ENCODE results near the gene LANCL2.
"Not testable (repeated sequence)": the region's sequence is repeated elsewhere in the genome, so short reads cannot be mapped to it uniquely, and the experiment has no call there.

Gene LANCL2

DNA sequence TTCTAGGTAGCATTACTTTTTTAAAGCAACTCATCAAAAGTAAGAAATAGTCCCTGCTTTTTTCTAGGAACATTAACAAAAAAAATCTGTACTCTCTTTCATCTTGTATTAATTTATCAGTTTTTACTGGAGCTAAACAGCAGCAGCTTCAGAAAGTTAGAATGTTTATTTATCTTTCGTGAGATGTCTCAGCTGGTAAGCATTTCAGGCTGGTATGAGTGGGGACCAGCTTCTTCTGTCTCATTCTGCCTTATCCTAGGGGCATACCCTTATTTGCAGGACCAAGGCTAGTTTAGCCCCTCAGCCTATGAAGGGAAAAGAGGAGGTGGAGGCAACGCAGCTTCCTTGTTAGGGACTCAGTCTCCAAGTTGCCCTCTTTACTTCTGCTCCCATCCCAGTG, 35.1 kb downstream of the LANCL2 start:
- TF ChIP-seq, protein P1, sequence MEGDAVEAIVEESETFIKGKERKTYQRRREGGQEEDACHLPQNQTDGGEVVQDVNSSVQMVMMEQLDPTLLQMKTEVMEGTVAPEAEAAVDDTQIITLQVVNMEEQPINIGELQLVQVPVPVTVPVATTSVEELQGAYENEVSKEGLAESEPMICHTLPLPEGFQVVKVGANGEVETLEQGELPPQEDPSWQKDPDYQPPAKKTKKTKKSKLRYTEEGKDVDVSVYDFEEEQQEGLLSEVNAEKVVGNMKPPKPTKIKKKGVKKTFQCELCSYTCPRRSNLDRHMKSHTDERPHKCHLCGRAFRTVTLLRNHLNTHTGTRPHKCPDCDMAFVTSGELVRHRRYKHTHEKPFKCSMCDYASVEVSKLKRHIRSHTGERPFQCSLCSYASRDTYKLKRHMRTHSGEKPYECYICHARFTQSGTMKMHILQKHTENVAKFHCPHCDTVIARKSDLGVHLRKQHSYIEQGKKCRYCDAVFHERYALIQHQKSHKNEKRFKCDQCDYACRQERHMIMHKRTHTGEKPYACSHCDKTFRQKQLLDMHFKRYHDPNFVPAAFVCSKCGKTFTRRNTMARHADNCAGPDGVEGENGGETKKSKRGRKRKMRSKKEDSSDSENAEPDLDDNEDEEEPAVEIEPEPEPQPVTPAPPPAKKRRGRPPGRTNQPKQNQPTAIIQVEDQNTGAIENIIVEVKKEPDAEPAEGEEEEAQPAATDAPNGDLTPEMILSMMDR (IDR thresholded peaks at IDR 0.05; ENCODE audit: insufficient read depth, low read depth, low read length, missing control alignments) = no peak

DNA sequence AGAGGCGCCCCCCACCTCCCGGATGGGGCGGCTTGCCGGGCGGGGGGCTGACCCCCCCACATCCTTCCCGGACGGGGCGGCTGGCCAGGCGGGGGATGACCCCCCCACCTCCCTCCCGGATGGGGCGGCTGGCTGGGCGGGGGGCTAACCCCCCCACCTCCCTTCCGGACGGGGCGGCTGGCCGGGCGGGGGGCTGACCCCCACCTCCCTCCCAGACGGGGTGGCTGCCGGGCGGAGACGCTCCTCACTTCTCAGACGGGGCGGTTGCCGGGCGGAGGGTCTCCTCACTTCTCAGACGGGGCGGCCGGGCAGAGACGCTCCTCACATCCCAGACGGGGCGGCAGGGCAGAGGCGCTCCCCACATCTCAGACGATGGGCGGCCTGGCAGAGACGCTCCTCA, 37.4 kb downstream of the LANCL2 start:
- not testable (repeated sequence) for DNase-seq (ENCODE audit: low read depth); H3K4me3 ChIP-seq (ENCODE audit: low read depth, low read length)

More for the DNA sequence above, 35.1 kb downstream of the LANCL2 start:
- H3K4me3 ChIP-seq (ENCODE audit: low read depth, low read length) = no peak overlapping the region
- no peak for DNase-seq (ENCODE audit: low read depth)

DNA sequence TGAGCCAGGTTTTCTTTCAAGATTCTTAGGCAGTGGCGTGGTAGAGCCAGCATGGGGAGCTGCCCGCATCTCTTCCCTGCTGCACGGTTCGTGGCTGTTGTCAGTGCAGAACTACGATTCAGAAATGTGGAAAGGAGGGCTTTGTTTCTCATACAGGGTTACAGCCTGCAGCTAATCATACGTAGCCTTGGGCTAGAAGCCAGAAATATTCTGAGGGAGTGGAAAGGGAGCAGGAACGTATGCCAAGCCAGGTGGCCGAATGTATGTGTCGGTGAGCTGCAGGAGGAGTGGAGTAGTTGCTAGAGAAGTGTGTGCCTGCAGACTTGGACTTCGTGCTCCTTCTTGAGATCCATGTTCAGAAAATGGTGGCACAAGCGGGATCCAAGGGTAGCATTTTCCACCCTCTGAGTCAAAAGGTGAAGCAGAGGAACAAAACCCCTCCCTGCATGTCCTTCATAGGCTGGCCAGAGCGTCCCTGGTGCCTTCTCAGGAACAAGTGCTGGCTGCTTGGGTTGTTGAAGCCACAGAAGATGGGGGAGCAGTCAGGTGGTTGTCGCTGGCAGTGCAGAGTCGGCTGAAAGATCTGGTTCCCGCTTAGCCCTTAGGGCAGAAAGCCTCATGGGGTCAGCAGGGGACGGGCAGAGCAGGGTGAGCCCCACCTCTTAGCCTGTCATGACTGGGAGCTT, 40.9 kb downstream of the LANCL2 start:
- no peak overlapping the region for H3K4me3 ChIP-seq (ENCODE audit: low read depth, low read length)
- DNase-seq (ENCODE audit: low read depth) = no peak
- TF ChIP-seq, protein P1 (IDR thresholded peaks at IDR 0.05; ENCODE audit: insufficient read depth, low read depth, low read length, missing control alignments) = no peak

DNA sequence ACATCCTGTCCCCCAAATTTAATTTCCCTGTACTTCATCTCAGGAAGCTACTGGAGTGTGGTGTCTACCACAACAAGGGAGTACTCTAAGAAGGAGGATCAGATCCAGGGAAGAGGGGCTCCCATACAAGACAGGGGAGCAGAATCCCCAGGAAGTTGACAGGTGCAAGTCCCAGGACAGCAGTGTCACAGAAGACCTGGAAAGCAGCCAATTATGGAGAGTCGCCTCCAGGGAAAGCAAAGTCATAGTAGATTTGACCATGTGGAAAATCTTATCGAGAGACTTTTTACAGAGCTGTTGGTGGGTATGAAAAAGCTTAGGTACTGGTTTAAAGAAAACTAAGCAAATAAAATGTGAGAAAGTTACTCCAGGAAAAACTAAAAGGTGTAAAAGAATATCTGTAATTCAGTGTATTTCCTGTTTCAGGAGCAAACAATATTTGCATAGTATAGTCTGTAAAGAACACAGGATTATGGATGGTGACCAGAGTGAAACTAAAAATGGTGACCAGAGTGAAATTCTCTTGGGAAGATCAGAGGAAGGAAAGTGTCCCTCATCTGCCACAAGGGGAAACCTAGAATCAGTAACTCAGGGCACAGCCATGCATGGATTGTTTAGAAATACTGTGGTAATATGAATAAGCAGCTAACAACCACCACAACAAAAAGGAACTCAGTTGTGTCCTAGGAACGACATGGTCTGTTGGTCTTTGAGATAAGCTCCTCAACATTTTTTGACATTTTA, 44.5 kb downstream of the LANCL2 start:
- TF ChIP-seq, protein P1 (IDR thresholded peaks at IDR 0.05; ENCODE audit: insufficient read depth, low read depth, low read length, missing control alignments) = no peak
- DNase-seq (ENCODE audit: low read depth) = peak; percentile 27
- no peak overlapping the region for H3K4me3 ChIP-seq (ENCODE audit: low read depth, low read length)

DNA sequence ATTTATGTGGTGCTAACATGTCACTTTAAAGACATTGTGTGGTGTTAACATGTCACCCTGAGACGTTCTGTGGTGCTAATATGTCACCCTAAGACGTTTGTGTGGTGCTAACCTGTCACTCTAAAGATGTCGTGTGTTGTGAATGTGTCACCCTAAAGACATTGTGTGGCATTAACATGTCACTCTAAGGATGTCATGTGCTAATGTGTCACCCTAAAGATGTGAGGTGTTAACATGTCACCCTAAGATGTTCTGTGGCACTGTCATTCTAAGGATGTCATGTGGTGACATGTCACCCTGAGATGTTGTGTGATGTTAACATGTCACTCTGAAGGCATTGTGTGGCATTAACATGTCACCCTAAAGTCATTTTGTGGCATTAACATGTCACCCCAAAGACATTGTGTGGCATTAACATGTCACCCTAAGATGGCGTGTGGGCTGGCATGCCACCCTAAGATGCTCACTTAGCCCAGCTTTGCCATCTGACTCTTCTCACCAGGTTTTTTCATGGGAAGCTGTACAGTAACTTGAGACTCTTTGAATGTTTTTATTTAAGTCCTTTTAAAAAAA, 45.6 kb downstream of the LANCL2 start:
- TF ChIP-seq, protein P1 (IDR thresholded peaks at IDR 0.05; ENCODE audit: insufficient read depth, low read depth, low read length, missing control alignments) = no peak
- DNase-seq (ENCODE audit: low read depth) = no peak
- H3K4me3 ChIP-seq (ENCODE audit: low read depth, low read length) = no peak overlapping the region

DNA sequence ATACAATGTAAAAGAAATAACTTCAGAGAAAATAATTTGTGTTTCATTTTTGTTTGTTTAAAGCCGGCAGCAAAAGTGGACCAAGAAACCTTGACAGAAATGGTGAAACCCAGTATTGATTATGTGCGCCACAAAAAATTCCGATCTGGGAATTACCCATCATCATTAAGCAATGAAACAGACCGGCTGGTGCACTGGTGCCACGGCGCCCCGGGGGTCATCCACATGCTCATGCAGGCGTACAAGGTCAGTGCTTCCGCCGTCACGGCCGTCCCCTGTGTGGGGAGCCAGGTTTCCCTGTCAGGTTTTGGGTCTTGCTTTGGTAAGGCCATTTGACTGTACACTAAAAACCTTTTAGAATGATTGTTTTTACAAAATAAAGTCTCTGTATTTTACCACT, 46.7 kb downstream of the LANCL2 start:
- H3K4me3 ChIP-seq (ENCODE audit: low read depth, low read length) = no peak overlapping the region
- DNase-seq (ENCODE audit: low read depth) = no peak
- TF ChIP-seq, protein P1 (IDR thresholded peaks at IDR 0.05; ENCODE audit: insufficient read depth, low read depth, low read length, missing control alignments) = no peak

DNA sequence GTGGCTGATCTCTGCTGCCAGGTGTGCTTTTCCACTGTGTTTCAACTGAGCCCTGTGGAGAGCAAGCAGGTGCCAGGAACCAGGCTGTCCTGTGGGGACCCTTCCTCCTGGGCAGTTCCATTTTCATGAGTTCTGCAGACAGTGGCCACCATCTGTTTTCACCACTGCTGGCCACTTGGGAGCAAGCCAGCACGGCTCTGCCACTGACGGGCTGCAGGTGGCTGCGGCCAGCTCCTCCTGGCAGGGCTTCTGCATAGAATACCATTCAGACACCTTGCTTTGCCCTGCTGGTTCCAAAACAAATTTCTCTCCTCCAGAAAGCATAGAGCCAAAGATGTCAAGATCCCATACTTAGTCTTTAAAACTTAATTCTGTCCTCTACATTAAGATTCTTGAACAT, 48.3 kb downstream of the LANCL2 start:
- no peak overlapping the region for H3K4me3 ChIP-seq (ENCODE audit: low read depth, low read length)
- TF ChIP-seq, protein P1 (IDR thresholded peaks at IDR 0.05; ENCODE audit: insufficient read depth, low read depth, low read length, missing control alignments) = no peak
- no peak for DNase-seq (ENCODE audit: low read depth)

Data from GM12865 (cell line).